Measurements from ENCODE around the gene MT1E. TPM values are rescaled to one million over a fixed set of nuclear protein-coding genes. Genes with fewer than 3 reads are reported as not detected.

The MT1E gene
- total RNA-seq, 1 experiment from 2014 or later = 25.9 TPM

- H4K91ac ChIP-seq (ENCODE audit: insufficient read length, low read depth, low read length) = no peak overlapping the region
- H2AFZ ChIP-seq (ENCODE audit: low read length) = no peak overlapping the region
- H3K27ac Mint-ChIP-seq = peak overlapping the region in 1 of 3 experiments; percentile 48; a peak in 1 of 7 replicates
- H3K9me3 ChIP-seq (ENCODE audit: control insufficient read depth, low read depth, low read length) = no peaks in the 10 kb centered on the region
- no peak for TF ChIP-seq CTCF (conservative IDR thresholded peaks at IDR 0.05)
- WGBS (ENCODE audit: extremely low coverage, insufficient read length, low lambda C conversion rate) = no CpG with 5 or more reads among the region's 1 CpG
- H3K4me1 Mint-ChIP-seq = peaks cover 23 to 41% of the 10 kb centered on the region in 2 experiments
- H3K9ac ChIP-seq (ENCODE audit: extremely low read depth, insufficient read length, low read length) = no peak overlapping the region
- H3K23ac ChIP-seq (ENCODE audit: insufficient read length, low read depth, low read length) = no peak overlapping the region
- no peak overlapping the region for H2BK120ac ChIP-seq (ENCODE audit: low read depth, low read length, poor library complexity, severe bottlenecking)
- H3K18ac ChIP-seq (ENCODE audit: insufficient read length, low read depth, low read length) = no peak overlapping the region
- no peaks in the 10 kb centered on the region for H3K79me1 ChIP-seq (ENCODE audit: insufficient read depth, low read depth, low read length, poor library complexity, severe bottlenecking)
- H2BK15ac ChIP-seq (ENCODE audit: low read depth, low read length) = no peak overlapping the region
- H2AK5ac ChIP-seq (ENCODE audit: insufficient read length, low read length) = no peak overlapping the region
- H2BK5ac ChIP-seq (ENCODE audit: insufficient read length, low read length) = no peak overlapping the region
- no peak overlapping the region for H3K27ac ChIP-seq (ENCODE audit: insufficient read length, low read depth, low read length)
- no peak overlapping the region for H3K4me3 Mint-ChIP-seq
- H3K56ac ChIP-seq (ENCODE audit: insufficient read length, low read depth, low read length) = no peak overlapping the region
- peaks cover 6% of the 10 kb centered on the region for H3K23me2 ChIP-seq (ENCODE audit: insufficient read length, low read depth, low read length, poor library complexity, severe bottlenecking)
- no peak for DNase-seq
- no peak overlapping the region for H4K8ac ChIP-seq (replicated peaks; ENCODE audit: insufficient read length, low read depth, low read length)
- H3K4me1 ChIP-seq (ENCODE audit: insufficient read depth, low read length) = no peaks in the 10 kb centered on the region
- H4K5ac ChIP-seq (ENCODE audit: insufficient read length, low read depth, low read length) = no peak overlapping the region
- no peak overlapping the region for H3K14ac ChIP-seq (ENCODE audit: insufficient read depth, low read length)
- peaks cover 92% of the 10 kb centered on the region for H3K27me3 ChIP-seq (ENCODE audit: insufficient read depth, low read length)
- peaks cover 99% of the 10 kb centered on the region for H3K27me3 Mint-ChIP-seq (ENCODE audit: low read depth)
- no peak overlapping the region for H3K4me2 ChIP-seq (ENCODE audit: insufficient read depth, insufficient read length, low read length)
- peaks cover 0 to 5% of the 10 kb centered on the region in 2 experiments; a peak in 2 of 5 replicates for H3K9me3 Mint-ChIP-seq
- no peak overlapping the region for H3T11ph ChIP-seq (ENCODE audit: low read length)
- no peaks in the 10 kb centered on the region for H4K20me1 ChIP-seq (ENCODE audit: control insufficient read depth, insufficient read depth, insufficient read length)
- H2BK20ac ChIP-seq (ENCODE audit: low read depth, low read length, poor library complexity, severe bottlenecking) = no peak overlapping the region
- no peak overlapping the region for H2BK12ac ChIP-seq (ENCODE audit: insufficient read length, low read depth, low read length)
- no peaks in the 10 kb centered on the region for H3K79me2 ChIP-seq (ENCODE audit: insufficient read depth, low read length)
- no peak overlapping the region for H3K4ac ChIP-seq (ENCODE audit: low read depth, low read length)
- H3K36me3 Mint-ChIP-seq (ENCODE audit: insufficient read depth in 1 of 3, low read depth in 3 of 3) = no peaks in the 10 kb centered on the region; a peak in 1 of 7 replicates
Observed at GRCh38 chr16:56639045-56639444, 13.5 kb downstream of the MT1E start.

Data from H9 (cell line).